GF-D8 (cell line): ENCODE measurements around the gene PARN.
A peak's percentile ranks its signal among the peaks of the same experiment; 100 is the strongest.

ENCODE experiments used
- DNase-seq: peaks from one replicate; lab custom pipeline; 2025; lab: John Stamatoyannopoulos, UW

Gene PARN

DNA sequence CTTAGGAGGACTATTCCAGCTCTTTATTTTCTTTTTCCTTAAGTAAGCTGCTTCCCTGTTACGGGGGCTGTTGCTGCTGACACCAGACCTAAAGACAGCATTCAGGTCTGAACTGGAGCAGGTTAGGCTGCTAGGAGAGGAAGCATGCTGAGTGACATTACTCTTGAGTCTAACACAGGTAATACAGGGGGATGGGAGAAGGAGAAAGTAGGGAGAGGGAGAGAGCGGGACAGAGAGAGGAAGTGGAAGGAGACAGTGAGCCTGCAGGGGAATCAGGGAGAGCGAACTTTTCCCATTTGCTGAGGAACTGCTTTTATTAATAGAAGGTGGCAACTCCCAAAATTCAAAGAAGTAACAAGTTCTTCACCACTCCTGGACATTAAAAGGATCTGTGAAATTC is 130.9 kb downstream of the PARN start:
- DNase-seq = no peak

GRCh38 chr16:14497245-14498082 is 132.6 kb downstream of the PARN start:
- DNase-seq = no peak

- DNase-seq = no peak
These were observed 133.3 kb downstream of the PARN start for GRCh38 chr16:14496786-14497185.

DNA sequence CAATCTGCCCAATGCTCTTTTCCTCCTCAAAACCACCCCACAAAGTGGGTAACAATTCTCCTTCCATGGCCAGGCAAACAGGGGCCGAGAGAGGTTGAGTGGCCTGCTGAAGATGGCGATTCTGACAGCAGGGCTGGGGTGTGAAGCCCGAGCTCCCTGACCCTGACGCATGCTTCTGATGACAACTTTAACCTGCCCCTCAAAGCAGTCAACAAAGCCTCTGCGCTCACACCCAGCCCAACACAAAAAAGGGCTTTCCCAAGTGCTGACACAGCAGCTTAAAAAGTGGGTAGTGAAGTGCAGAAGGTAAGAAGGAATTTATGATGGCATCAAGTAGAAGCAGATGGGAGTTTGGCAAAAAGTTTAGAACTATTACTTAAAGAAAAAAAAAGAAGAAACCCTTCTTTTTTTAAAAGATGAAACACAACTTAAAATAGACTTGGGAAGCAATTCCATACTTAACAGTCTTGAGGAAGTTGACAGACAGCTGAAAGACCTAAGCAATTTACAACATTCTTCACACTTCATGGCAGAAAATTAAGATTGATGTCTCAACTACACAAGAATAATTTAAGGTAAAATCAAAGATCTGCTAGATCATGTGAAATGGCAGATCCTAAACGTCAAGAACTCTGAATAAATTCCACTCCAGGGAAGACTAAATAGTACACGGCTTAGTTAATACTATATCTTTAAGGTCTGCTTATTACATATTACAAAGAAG is 133.9 kb downstream of the PARN start:
- DNase-seq = no peak

DNA sequence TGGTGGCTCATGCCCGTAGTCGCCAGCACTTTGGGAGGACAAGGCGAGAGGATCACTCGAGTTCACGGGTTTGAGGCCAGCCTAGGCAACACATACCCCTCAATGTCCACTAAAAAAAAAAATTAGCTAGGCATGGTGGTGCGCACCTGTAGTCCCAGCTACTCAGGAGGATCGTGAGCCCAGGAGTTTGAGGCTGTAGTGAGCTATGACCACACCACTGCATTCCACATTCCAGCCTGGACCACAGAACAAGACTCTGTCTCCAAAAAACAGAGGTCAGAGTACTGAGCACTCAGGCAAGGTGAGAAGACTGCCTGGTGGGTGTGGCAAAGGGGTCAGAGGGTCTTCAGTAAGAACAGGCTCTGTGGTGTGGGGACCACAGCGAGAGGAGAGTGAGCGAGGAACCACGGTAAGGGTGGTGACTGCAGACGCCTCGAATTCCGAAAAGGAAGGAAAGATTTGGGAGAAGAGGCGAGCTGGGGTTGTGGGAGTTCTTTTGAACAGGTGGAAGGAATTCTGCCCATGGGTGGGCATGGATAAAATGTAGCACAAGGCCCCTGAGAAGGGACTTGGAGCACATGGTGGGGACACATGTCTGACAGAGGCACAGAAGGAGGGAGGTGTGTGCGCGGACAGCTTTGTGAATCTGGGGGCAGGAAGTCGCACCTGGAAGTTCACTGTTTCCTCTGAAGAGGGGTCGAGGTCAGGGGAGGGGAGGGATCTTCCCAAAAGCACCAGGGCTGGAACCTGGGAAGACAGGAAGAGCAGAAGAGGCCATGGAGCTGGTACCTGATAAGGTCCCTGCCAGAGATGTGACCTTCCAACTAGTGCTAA is 134.6 kb downstream of the PARN start:
- DNase-seq = no peak

GRCh38 chr16:14494396-14494966 is 135.6 kb downstream of the PARN start:
- no peak for DNase-seq

- DNase-seq = no peak
These were observed 136.3 kb downstream of the PARN start for GRCh38 chr16:14493791-14494190.

DNA sequence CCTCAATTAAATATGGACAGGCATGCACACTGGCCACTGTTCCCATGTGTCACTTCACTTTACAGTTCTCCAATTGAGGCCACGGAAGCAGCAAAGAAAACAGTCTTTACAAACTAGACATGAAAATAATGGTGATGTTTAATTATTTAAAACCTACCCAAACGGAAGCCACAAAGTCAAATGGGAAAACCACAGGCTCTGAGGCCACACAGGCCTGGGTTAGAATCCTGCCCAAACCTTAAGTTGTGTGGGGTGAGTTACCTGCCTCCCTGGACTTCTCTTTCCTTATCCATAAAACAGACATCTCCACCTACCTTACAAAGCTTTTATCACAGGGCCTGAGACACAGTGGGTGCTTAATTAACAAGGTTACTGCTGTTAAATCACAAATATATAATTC is 137.4 kb downstream of the PARN start:
- no peak for DNase-seq

DNA sequence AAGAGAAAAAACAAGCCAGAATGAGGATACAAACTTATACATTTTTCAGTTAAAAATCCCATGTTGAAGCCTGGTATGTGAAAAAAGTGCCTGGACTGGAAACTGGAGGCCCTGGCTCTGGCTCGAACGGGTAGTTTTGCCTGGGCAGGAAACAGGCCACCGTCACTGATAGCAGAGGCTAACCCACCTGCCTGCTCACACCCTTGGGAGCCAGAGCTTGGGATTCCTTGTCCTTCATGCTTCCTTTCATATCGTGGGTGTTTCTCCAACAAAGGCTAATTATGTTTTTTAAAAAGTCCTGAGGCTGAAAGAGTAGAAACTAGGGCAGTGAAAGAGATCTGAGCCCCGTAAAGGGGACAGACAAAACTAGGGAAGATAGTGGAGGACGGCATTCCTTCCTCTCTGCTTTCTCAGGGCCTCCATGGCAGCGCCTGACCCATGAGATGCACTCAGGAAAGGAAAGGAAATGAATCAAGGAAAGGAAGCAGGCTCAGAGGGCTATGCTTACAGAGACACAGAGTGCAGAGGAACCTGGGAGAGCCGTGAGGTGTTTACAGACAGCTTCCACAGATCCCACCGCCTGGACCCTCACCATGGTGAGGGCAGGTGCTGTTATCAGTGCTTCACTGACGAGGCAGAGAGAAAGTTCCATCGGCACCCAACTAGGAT is 138.1 kb downstream of the PARN start:
- no peak for DNase-seq

DNA sequence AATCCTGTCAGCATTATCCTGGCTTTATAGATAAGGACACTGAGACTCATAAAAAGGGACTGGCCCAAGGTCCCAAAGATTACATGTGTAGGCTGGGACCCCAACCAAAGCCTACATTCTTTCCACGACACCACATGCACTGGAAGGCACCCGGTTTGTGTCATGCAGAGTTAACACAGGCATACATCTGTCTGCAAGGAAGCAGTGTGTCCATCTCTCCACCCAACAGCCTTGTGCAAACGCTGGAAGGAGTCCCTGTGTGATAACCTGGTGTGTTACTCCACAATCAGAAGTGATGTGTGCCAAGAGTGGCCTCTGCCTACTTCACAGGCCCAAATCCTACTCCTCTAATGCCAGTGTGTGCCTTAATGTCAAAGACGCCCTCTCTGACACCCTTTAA is 139.8 kb downstream of the PARN start:
- no peak for DNase-seq

DNA sequence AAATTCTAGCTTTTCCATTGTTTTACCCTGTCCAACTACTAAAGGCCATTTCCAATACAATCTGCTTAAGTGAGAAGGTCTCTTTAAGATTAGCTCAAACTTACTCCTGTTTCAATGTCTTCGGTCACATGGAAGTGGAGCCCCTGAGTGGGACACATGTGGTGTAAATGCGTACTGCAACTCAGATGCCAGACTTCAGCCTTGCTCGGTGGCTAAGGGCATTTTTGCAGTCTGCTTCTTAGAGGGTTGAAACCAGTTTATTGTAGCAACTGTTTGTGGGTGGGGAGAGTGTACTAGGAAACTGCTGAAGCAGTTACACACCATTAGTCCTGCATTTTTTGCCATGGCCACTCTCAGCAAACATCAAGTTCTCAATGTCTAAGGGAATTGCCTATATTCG is 140.6 kb downstream of the PARN start:
- no peak for DNase-seq

DNA sequence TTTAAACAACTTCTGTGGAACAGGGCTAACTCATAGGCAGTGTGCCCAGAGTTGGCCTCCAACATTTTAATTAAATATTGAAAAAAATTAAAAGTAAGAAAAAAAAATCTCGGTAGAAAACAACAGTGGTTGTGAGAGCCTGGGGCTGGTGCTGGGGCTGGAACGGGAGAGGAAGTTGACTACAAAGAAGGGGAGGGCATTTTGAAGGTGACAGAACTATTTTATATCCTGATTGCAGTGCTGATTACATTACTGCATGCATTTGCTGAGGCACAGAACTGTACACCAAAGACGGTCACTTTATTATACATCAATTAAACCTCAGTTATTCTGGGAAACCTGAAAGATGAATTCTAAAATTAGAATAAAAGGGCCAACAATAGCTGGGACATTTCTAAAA is 142.5 kb downstream of the PARN start:
- DNase-seq = peak; percentile 10

DNA sequence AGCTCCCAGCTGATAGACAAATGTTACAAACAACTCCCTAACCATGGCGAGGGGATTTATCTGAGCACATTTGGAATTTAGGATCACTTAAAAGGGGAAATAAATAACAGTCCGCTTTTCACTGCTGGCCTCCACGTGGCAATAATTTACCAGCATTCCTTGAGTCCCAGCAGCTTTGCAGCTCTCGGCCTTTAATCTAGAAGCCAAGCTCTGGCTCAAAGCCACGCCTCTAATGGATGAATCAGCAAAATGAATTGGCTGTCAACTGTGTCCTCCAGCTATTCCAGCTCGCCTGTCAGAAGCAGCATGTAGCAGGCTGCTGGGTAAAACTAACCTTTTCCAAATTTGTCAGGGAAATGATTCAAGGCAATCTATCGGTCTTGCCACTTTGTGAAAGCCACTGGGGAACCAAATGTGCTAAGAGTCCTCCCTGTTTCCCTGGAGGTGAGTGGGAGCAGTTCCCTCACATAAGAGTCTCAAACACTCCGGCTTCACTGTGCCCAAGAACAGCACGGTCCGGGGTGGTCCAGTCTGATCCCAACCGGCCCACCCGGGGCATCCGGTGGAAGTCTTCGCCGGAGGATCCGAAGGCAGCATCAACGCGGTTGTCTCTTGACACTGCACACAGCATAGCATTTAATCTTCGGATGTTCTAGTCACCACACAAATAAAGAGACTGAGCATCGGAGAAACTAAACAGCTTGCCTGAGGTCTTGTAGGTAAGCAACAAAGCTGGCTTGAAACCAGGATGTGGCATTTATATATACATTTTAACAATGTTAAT is 143.3 kb downstream of the PARN start:
- no peak for DNase-seq

- DNase-seq = no peak
These were observed 144.1 kb downstream of the PARN start for GRCh38 chr16:14485811-14486519.

GRCh38 chr16:14485121-14485551 is 144.9 kb downstream of the PARN start:
- DNase-seq = no peak

- DNase-seq = no peak
These were observed 146.2 kb downstream of the PARN start for GRCh38 chr16:14483819-14484385.

DNA sequence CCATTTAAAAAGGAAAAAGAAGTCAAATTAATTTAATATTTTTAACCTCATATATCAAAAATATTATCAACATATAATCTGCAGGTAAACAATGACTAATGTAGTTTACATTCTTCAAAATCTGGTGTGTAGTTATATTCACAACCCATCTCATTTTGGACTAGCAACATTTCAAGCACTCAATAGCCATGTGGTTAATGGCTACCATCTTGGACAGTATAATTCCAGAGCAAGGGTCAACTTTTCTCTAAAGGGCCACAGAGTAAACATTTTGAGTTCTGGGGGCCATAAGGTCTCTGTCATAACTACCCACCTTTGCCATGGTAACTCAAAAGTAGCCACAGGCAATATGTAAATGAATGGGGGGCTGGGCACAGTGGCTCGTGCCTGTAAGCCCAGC is 153.9 kb downstream of the PARN start:
- no peak for DNase-seq

GRCh38 chr16:14475370-14476139 is 154.5 kb downstream of the PARN start:
- DNase-seq = no peak

- DNase-seq = no peak
These were observed 156.6 kb downstream of the PARN start for GRCh38 chr16:14473488-14473887.
